Effector memory CD8-positive, alpha-beta T cell (primary cell): ENCODE measurements around the gene LAMB1.

Experiments
- ATAC-seq: fragments of 150-1000 bp; cut with Tn5 transposase; replicated peaks from 2 replicates; pipeline ENCODE4 v1.10.0; 2021; ENCODE audit warnings: mild to moderate bottlenecking, moderate library complexity
- DNase-seq, 3 experiments: peaks; one replicate each; pipeline ENCODE4 v3.0.0; 2021
- H3K27ac Mint-ChIP-seq, 2 donors: one replicate each; pipeline ENCODE4 v1.8.0; 2022; ENCODE audit warnings: mild to moderate bottlenecking in 2 of 2, mixed read lengths in 2 of 2, moderate library complexity in 2 of 2
- H3K27me3 Mint-ChIP-seq, 2 donors: one replicate each; pipeline ENCODE4 v1.8.0; 2022; ENCODE audit warnings: mixed read lengths in 2 of 2
- H3K36me3 Mint-ChIP-seq: one replicate; pipeline ENCODE4 v1.8.0; 2022; ENCODE audit warnings: mild to moderate bottlenecking, moderate library complexity, mixed read lengths; ENCODE audit not compliant: insufficient read depth
- H3K4me1 Mint-ChIP-seq, 2 donors: one replicate each; pipeline ENCODE4 v1.8.0; 2022; ENCODE audit warnings: low read depth in 2 of 2, mixed read lengths in 2 of 2
- H3K4me3 Mint-ChIP-seq, 2 donors: one replicate each; pipeline ENCODE4 v1.8.0; 2022; ENCODE audit warnings: mild to moderate bottlenecking in 2 of 2, mixed read lengths in 2 of 2, moderate library complexity in 2 of 2
- H3K9me3 Mint-ChIP-seq, 2 donors: one replicate each; pipeline ENCODE4 v1.8.0; 2022; ENCODE audit warnings: mixed read lengths in 2 of 2

Gene LAMB1

GRCh38 chr7:107953265-107953923 lies 49.6 kb downstream of the LAMB1 start:
- DNase-seq: no peak
- Mint-ChIP-seq H3K27ac (no peak overlapping the region), H3K4me3 (no peak overlapping the region), H3K9me3 (no peaks in the 10 kb centered on the region), H3K4me1 (no peaks in the 10 kb centered on the region), H3K36me3 (no peaks in the 10 kb centered on the region), H3K27me3 (peaks cover 15 to 51% of the 10 kb centered on the region in 2 donors)
- ATAC-seq: no peak

GRCh38 chr7:107951896-107952295 lies 51.1 kb downstream of the LAMB1 start:
- Mint-ChIP-seq H3K4me3 (no peak overlapping the region), H3K27me3 (peaks cover 19 to 48% of the 10 kb centered on the region in 2 donors), H3K9me3 (no peaks in the 10 kb centered on the region), H3K27ac (no peak overlapping the region), H3K36me3 (no peaks in the 10 kb centered on the region), H3K4me1 (no peaks in the 10 kb centered on the region)
- no peak for ATAC-seq
- DNase-seq: no peak

- ATAC-seq: no peak
- peaks cover 15 to 41% of the 10 kb centered on the region in 2 donors for H3K27me3 Mint-ChIP-seq
- no peak for DNase-seq
- no peaks in the 10 kb centered on the region for H3K9me3 Mint-ChIP-seq
- H3K4me1 Mint-ChIP-seq: no peaks in the 10 kb centered on the region
- H3K4me3 Mint-ChIP-seq: no peak overlapping the region
- no peaks in the 10 kb centered on the region for H3K36me3 Mint-ChIP-seq
- no peak overlapping the region for H3K27ac Mint-ChIP-seq
Observed at GRCh38 chr7:107951172-107951787, 51.7 kb downstream of the LAMB1 start.

GRCh38 chr7:107949443-107949935 lies 53.5 kb downstream of the LAMB1 start:
- Mint-ChIP-seq H3K9me3 (no peaks in the 10 kb centered on the region), H3K27me3 (peaks cover 12 to 30% of the 10 kb centered on the region in 2 donors), H3K4me3 (no peak overlapping the region), H3K27ac (no peak overlapping the region), H3K4me1 (no peaks in the 10 kb centered on the region), H3K36me3 (no peaks in the 10 kb centered on the region)
- no peak for DNase-seq
- ATAC-seq: no peak

- no peaks in the 10 kb centered on the region for H3K4me1 Mint-ChIP-seq
- H3K27ac Mint-ChIP-seq: no peak overlapping the region
- H3K36me3 Mint-ChIP-seq: no peaks in the 10 kb centered on the region
- no peaks in the 10 kb centered on the region for H3K9me3 Mint-ChIP-seq
- DNase-seq: no peak
- no peak for ATAC-seq
- peaks cover 12 to 30% of the 10 kb centered on the region in 2 donors for H3K27me3 Mint-ChIP-seq
- H3K4me3 Mint-ChIP-seq: no peak overlapping the region
Observed at GRCh38 chr7:107948645-107949442, 54.1 kb downstream of the LAMB1 start.

- H3K9me3 Mint-ChIP-seq: no peaks in the 10 kb centered on the region
- ATAC-seq (no peak), DNase-seq (no peak)
- H3K36me3 Mint-ChIP-seq: no peaks in the 10 kb centered on the region
- no peak overlapping the region for H3K27ac Mint-ChIP-seq
- H3K4me3 Mint-ChIP-seq: no peak overlapping the region
- H3K27me3 Mint-ChIP-seq: peaks cover 12% of the 10 kb centered on the region in 2 donors
- no peaks in the 10 kb centered on the region for H3K4me1 Mint-ChIP-seq
Observed at GRCh38 chr7:107946881-107947280, 56.1 kb downstream of the LAMB1 start.

- Mint-ChIP-seq H3K9me3 (no peaks in the 10 kb centered on the region), H3K27me3 (peaks cover 7 to 12% of the 10 kb centered on the region in 2 donors), H3K36me3 (no peaks in the 10 kb centered on the region), H3K4me3 (no peak overlapping the region), H3K4me1 (no peaks in the 10 kb centered on the region), H3K27ac (no peak overlapping the region)
- ATAC-seq: no peak
- DNase-seq: no peak
Observed at GRCh38 chr7:107946451-107946850, 56.5 kb downstream of the LAMB1 start.

GRCh38 chr7:107945332-107945731 lies 57.6 kb downstream of the LAMB1 start:
- no peaks in the 10 kb centered on the region for H3K4me1 Mint-ChIP-seq
- ATAC-seq (no peak), DNase-seq (no peak)
- no peak overlapping the region for H3K4me3 Mint-ChIP-seq
- H3K9me3 Mint-ChIP-seq: no peaks in the 10 kb centered on the region
- no peaks in the 10 kb centered on the region for H3K36me3 Mint-ChIP-seq
- H3K27me3 Mint-ChIP-seq: peaks cover 0 to 12% of the 10 kb centered on the region in 2 donors
- H3K27ac Mint-ChIP-seq: no peak overlapping the region

- no peak for DNase-seq
- Mint-ChIP-seq H3K4me1 (no peaks in the 10 kb centered on the region), H3K36me3 (peaks cover 3% of the 10 kb centered on the region), H3K27ac (no peak overlapping the region), H3K9me3 (no peaks in the 10 kb centered on the region), H3K4me3 (no peak overlapping the region), H3K27me3 (peaks cover 0 to 12% of the 10 kb centered on the region in 2 donors)
- no peak for ATAC-seq
Observed at GRCh38 chr7:107944411-107945169, 58.4 kb downstream of the LAMB1 start.

GRCh38 chr7:107943018-107943417 lies 59.9 kb downstream of the LAMB1 start:
- Mint-ChIP-seq H3K4me1 (no peaks in the 10 kb centered on the region), H3K36me3 (peaks cover 3% of the 10 kb centered on the region), H3K9me3 (no peaks in the 10 kb centered on the region), H3K27me3 (peaks cover 0 to 7% of the 10 kb centered on the region in 2 donors), H3K4me3 (no peak overlapping the region), H3K27ac (no peak overlapping the region)
- DNase-seq: no peak
- no peak for ATAC-seq

- DNase-seq (no peak), ATAC-seq (no peak)
- Mint-ChIP-seq H3K9me3 (no peaks in the 10 kb centered on the region), H3K4me3 (no peak overlapping the region), H3K36me3 (peaks cover 3% of the 10 kb centered on the region), H3K4me1 (no peaks in the 10 kb centered on the region), H3K27me3 (no peaks in the 10 kb centered on the region), H3K27ac (no peak overlapping the region)
Observed at GRCh38 chr7:107940951-107941350, 62.0 kb downstream of the LAMB1 start.

- H3K9me3 Mint-ChIP-seq: no peaks in the 10 kb centered on the region
- H3K4me1 Mint-ChIP-seq: no peaks in the 10 kb centered on the region
- ATAC-seq (no peak), DNase-seq (no peak)
- no peak overlapping the region for H3K27ac Mint-ChIP-seq
- no peak overlapping the region for H3K4me3 Mint-ChIP-seq
- H3K36me3 Mint-ChIP-seq: peaks cover 3% of the 10 kb centered on the region
- H3K27me3 Mint-ChIP-seq: no peaks in the 10 kb centered on the region
Observed at GRCh38 chr7:107939573-107940489, 63.1 kb downstream of the LAMB1 start.
